ENCODE results near the gene AAGAB.
A peak's percentile ranks its signal among the peaks of the same experiment; 100 is the strongest.

AAGAB gene

GRCh38 chr15:67186226-67186649 lies 68.2 kb downstream of the AAGAB start:
- no peak for DNase-seq

GRCh38 chr15:67185621-67186225 lies 68.7 kb downstream of the AAGAB start:
- DNase-seq, result no peak

- DNase-seq, result no peak
Measured at GRCh38 chr15:67185051-67185450, 69.4 kb downstream of the AAGAB start.

- DNase-seq, result no peak
Measured at GRCh38 chr15:67184208-67184925, 70.1 kb downstream of the AAGAB start.

DNA sequence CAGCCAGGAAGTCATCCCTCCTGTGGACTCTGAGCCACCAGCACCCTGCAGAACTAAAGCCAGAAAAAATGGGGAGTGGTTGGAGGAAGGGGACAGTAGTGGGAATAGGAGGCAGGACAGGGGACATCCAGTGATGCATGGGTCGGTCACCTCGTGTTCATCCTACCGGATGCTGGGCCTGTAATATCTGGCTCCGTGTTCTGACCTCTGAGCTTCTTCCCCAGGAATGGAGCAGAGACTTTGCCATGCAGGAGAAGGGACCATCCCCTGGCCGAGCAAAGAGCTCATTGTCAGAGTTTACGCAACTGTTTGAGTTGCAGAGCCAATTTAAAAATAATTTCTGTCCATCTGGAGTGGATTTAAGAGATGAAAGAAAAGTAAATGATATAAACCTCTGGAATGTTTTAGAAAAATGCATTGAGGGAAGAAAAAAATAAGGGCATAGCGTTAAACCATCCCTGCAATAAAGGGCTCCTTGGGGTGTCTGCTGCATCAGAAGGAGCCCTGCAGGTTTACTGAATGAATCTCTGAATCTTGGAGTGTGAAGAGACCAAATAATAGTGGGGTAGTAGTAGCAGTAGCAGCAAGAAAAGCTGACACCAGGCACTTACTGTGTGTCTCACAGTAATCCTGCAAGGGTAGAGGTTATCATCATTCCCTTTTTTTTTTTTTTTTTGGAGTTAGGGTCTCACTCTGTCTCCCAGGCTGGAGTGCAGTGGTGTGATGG lies 70.9 kb downstream of the AAGAB start:
- no peak for DNase-seq

DNA sequence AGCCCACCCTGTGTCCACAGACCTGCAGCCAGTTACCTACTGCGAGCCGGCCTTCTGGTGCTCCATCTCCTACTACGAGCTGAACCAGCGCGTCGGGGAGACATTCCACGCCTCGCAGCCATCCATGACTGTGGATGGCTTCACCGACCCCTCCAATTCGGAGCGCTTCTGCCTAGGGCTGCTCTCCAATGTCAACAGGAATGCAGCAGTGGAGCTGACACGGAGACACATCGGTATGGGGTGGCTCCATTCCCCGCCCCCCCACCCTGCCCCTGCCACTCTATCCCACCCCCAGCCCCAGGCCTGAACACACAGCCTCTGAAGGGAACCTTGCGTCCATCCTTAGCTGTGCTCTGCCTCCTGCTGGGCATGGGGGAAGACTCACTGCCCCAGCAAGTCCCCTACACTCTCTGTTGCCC lies 73.2 kb downstream of the AAGAB start:
- no peak for DNase-seq

DNA sequence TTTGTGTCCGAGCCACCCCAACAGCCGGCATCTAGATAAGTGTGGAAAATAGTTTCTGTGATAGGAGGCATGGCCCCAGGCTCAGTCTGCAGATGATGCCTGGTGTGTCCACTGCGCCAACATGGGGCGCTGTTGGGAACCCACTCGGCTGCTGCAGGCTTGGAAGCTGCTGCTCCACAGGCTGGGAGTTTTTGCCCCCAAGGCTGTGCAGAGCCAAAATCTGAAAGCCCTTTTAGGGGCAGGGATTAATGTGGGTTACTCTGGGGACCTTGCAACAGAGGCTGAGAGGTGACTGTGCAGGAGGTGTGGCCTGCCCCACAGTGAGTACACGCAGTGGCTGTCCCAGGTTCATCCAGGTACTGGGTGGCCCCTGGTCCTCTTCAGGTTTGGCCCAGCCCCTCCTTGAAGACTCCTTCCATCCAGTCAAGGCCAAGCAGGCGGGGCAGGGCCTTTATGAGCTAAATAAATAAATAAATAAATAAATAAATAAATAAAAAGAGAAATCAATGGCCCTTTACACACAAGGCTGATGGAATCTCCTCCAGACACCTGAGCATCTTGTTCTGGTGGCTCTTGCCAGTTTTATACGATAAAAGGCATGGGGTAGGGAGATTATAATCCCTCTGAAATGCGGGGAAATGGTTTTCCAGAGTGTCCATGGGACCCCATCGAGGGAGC lies 73.8 kb downstream of the AAGAB start:
- DNase-seq, result no peak

GRCh38 chr15:67180035-67180434 lies 74.4 kb downstream of the AAGAB start:
- no peak for DNase-seq

DNA sequence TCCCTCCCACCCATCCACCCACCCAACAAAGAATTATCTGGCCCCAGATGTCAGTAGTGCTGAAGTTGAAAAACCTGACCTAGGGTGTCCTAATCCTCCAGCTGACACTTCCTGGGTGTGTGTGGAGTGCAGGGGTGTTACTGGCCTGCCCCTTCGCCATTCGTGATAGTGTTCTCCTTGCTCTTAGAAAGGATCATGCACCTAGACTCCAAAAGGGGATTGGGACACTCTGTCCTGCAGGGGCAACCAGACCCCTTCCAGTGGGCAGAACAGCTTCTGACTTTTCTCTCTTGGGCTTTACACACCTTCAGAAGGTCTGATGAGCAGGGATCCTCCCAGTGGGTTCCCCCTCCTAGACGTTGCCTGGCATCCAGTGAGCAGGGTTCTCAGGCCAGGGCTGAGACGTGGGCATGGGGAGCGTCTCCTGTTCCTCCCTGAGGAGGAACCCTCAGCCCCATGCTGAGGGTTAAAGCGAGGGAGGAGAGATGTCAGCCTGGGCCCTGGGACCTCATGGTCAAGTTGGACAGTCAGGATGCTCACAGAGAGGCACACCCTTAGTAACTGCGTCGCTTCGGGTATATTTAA lies 75.0 kb downstream of the AAGAB start:
- no peak for DNase-seq

DNA sequence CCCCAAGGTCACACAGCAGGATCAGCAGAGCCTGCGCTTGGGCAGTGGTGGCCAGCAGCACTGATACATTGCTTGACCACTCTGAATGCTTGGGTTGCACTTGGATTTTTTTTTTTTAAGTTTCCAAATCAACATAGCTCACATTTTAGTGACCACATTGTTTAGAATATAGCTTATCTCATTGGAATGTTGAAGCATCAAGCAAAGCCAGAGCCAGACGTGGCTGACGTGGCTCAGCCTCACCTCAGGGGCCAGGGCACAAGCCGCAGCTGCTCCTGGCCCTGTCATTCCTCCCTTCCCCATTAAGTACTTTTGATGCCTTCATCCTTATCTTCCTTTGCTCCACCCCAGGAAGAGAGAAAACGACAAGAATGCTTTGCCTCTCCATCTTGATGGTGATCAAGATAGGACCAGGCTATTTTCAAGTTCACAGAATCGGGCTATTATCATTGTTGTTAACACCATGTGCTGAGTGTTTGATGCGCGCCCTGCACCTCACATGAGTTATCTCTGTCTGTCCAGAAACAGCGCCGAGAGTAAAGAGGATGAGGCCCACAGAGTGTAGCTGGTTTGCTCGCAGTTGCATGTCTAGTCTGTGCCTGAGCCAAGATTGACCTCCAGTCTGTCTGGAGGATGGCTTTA lies 75.8 kb downstream of the AAGAB start:
- DNase-seq, result no peak

DNA sequence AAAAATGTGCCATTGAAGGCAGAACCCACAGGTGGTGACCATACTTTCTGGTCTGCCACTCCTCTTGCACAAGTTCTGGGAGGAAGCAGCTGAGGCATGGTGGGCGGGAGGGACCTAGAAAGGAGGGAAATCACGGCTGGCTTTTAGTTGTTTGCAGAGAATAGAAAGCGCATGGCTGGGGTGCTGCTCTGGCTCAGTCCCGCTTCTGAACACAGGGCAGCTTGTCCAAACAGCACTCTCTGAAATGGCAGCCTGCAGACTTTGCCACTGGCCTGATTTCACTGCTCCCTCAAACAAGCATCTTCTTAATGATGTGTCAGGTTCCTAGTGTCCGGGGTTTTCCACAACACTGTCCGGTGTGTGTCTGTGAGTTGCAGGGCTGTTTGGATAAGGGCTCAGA lies 76.7 kb downstream of the AAGAB start:
- no peak for DNase-seq

- no peak for DNase-seq
Measured at GRCh38 chr15:67176195-67176971, 78.1 kb downstream of the AAGAB start.

DNA sequence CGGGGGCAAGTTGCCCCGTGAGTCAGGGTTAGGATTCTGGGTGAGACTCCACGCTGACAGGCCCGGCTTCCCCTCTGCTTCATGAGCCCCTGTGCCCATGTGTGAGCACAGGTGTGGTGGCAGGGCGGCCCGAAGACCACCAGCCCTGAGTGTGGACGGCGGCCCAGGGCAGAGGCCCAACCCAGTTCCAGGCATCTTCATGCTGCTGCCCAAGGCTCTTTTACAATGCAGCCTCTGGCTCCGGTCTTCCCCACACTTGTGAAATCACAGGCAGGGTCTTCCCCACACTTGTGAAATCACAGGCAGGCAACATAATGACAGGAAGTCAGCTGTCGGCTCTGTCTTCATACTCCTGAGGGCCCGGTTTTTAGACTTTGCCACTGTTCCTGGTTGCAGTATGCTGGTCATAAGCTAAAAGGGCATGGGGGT lies 78.8 kb downstream of the AAGAB start:
- DNase-seq, result no peak

DNA sequence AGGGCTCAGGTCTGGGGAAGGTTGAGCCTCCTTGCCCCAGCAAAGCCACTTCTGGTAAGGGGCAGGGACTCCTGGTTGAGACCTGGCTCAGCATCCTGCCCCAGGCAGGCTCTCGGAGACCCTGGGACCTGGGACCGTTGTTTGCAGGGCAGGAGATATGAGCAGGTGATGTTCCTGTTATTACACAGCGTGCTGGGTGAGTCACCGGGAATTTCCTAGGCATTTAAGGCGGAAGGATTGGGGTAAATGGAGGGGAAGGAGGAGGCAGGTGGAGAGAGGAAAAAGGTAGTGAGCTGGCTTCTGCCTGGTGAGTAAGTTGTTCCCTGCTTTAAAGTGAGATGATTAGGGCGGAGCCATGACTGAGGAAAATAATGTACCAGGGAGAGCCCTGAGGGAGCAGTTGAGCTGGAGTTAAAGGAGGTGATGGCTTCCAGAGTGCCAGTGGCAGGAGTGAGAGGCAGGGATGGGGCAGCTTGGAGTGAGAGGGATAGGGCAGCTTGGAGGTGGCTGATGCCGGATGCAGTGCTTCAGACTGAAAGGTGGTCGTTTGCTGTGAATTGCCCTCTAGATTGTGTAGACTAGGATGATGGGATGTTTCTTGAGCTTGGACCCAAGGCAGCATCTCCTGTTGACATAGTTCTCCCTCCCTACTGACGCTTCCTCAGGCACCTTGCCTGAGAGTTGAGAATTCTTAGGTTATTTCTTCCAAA lies 79.4 kb downstream of the AAGAB start:
- DNase-seq, result peak; percentile 15 to 20

GRCh38 chr15:67174446-67174845 lies 80.0 kb downstream of the AAGAB start:
- no peak for DNase-seq

DNA sequence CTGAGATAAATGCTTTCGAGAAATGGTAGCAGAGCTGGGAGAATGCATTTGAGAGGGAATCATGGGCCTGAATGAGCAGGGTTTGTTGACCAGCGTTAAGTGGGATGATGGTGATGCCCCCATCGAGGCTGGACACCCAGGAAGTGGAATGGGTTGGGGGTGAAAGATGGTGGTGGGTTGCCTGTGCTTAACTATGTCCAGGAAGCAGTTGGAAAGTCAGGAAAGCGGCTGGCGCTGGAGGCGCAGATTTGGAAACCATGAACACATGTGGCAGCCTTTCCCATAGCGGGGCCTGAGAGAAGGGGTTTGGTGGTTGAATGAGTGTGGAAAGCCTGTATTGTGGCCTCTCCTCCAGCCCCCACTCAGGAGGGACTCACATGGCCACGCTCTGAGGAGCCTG lies 80.7 kb downstream of the AAGAB start:
- no peak for DNase-seq

GRCh38 chr15:67173005-67173404 lies 81.5 kb downstream of the AAGAB start:
- no peak for DNase-seq

GRCh38 chr15:67172172-67172571 lies 82.3 kb downstream of the AAGAB start:
- no peak for DNase-seq

- DNase-seq, result no peak
Measured at GRCh38 chr15:67171471-67171870, 83.0 kb downstream of the AAGAB start.

DNA sequence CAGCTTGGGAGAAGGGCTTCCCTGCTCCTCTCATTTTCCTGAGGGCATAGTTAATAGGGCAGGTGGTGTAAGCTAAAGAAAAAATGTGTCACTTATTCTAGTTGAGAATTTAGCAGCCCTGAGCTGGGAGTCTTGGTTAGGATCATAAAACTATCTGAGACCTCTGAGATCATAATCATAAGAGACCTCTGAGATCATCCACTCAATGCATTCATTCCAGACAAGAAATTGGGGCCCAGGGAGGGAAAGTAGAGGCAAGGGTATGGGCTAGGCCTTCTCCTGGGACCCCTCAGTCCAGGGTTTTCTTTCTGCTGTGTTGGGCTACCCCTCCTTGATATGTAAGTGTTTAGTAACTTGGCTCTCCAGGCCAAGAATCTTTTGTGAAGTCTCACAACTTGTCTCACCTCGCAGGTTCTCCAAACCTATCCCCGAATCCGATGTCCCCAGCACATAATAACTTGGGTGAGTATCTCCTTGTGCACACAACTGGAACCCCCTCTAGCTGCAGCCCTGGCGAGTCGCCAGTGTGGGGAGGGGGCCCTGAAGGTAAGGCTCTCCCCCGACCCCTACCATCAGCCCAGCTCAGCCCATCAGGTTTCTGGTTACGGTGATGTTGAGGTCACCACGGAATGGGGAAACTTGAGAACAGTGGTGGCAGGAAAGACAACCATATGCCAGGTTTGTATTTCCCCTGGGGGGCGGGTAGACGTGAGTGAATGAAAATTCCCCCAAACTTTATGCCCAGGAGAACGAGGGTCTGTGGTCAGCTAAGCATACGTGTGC lies 84.1 kb downstream of the AAGAB start:
- DNase-seq, result no peak

Data from stimulated activated CD4-positive, alpha-beta T cell treated with anti-CD3 and anti-CD28 coated beads, Interleukin-4, amount 100 ng/mL, for 4 hours (primary cell).